Stimulated activated CD4-positive, alpha-beta T cell treated with anti-CD3 and anti-CD28 coated beads, TNF-alpha, amount 100 ng/mL, for 1 hour (primary cell): ENCODE results near the gene BMI1.
A peak's percentile ranks its signal among the peaks of the same experiment; 100 is the strongest.
"Not testable (repeated sequence)": the region's sequence is repeated elsewhere in the genome, so short reads cannot be mapped to it uniquely, and the experiment has no call there.

ENCODE experiments used
- DNase-seq, 3 donors: peaks; one replicate each; pipeline ENCODE4 v3.0.0-alpha.2; 2020; ENCODE audit warnings: low read depth in 3 of 3, low spot score in 1 of 3

Gene BMI1

DNA sequence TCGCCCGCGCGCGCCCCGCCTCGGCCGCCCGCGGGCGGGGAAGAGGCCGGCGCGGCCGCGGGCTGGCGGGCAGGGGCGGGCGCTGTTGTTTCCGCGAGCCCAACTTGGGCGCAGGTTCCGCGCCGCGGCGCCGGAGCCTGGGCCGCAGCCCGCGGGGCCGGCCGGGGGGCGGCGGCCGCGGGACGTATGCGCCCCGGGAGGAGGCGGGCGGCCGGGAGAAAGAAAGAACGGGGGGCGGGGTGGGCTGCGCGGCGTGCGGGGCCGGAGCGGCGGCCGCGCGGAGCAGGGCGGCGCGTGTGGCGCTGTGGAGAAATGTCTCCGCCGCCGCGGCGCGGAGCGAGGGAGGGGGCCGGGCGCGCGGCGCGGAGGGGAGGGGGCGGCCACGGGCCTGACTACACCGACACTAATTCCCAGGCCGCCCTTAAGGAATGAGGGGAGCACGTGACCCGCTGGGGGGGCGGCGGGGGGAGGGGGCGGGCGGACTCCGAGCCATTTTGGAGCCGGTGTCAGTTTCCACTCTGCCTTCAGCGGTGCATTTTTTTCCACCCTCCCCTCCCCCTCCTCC, at the start of gene BMI1:
BMI1 (plus strand) TSS at position 509 of the 565 bp plus-strand sequence. CDS start 5,351 bp downstream, outside the sequence.
- peak in 1 of 3 donors; percentile 47 for DNase-seq

DNA sequence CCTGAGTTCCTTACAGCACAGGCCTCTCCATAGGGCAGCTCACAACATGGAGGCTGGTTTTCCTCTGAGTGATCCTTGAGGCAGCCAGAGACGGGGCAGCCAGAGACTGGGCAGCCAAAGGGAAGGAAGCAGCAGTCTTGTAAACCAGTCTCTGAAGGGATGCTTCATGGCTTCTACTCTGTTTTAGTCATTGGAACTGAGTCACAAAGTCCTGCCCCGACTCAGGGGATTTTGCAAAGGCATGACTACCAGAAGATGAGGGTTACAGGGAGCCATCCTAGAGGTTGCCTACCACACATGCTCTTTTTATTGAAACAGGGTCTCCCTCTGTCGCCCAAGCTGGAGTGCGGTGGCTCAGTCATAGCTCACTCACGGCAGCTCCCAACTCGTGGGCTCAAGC, 49.1 kb upstream of the BMI1 start:
- DNase-seq, result no peak

DNA sequence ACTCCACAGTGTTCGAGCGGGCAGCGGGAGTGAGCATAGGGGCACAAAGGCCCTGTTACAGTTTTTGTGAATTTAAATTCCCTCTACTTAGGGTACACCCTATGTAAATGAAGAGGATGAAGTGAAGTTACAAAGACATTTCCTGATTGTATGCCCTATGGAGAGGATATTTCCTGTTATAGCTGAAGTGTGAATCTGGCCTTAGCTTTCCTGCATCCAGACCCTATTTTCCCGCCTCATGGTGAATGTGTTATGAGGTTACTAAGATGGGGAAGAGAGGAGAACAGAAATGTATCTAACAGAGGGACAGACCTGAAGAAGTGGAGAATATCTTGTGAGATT, 42.5 kb upstream of the BMI1 start:
- DNase-seq, result no peak

DNA sequence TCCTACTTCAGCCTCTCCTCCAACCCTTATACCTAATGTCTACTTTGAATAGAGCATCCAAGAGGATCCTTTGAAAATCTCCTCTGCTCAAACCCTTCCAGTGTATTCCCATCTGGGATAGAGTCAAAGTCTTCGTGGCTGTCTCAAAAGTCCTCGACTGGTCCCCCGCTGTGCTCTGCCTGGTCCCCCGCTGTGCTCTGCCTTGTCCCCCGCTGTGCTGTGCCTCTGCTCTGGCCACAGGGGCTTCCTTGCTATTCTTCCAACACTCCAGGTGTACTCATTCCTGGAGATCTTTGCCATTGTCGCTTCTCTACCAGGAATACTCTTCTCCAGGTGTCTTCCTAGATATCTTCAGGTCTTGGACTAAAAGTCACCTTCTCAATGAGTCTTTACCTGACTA, 40.8 kb upstream of the BMI1 start:
- DNase-seq, result no peak

DNA sequence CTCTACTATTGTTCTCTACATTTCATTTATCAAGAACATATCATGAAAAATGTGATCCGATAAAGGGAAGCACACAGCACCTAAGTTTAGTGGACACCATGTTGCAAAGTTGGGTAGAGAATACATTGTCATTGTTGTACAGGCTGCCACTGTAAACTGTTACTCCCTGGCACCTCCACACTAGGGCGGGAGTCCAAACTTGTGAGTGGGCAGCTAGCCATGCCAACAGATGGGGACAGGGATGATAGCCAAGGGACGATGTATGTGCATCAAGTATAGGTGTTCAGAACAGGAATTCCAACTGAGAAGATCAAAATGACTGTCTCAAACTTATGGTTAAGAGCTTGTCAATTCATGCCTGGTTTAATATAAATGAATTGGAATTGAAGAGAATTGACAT, 35.8 kb upstream of the BMI1 start:
- no peak for DNase-seq

DNA sequence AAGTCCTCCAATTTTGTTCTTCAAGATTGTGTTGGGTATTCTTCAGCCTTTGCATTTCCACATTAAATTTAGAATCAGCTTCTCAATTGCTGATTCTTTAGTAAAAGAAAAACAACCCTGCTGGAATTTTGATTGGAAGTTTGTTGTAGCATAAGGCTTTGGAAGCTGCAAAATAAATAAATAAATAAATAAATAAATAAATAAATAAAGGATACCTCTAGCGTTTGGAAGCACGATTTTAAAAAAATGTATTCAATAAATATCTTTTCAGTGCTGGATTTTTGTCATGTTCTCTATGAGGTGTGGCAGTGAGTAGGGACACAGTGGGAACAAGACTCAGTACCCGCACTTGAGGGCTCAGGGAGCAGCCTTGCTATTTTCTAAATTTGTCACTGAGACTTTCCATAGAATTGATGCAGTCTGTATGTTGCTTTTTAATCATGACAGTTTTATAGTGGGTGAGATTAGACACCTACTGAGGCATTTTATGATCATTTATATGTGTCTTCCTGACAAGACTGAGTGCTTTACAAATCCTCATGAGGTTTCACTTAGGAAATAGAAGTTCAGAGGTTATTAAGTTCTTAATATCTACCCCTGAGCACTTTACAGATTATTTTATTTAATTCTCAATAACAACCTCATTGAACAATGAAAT, 27.0 kb upstream of the BMI1 start:
- no peak for DNase-seq

DNA sequence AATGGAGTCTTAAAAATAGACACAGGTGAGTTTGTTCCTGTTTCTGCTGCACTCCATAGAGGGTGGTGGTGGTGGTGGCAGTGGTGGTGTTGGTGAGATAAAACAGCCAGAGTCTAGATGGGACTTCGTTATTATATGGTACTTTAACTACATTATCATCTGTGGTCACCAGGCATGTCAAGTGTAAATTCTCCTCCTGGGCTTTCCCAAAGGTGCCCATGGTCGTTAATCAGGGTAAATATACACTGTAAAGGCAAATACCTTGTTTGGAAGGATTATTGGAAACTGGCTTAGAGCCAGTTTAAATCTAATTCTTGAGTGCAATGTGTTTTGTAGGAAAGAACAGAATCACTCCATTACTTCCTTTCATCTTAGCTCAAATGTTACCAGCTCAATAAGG, 26.2 kb upstream of the BMI1 start:
- DNase-seq, result no peak

DNA sequence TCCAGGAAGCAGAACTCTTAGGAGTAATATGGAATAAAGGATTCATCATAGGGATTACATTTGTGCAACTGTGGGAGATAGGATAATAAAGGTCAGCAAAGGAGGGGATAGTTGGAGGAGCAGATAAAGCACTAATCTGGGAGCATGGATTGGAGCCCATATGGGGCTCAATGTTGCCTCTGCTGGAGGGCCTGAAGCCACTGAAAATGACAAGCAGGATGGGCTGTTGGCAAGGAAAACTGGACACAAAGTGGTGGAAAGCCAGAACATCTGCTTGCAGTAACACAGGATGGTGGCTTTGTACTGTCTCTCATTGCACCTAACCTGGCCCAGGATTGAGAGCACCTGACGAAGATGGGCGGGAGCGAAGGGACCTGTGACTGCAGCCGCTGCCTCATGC, 19.7 kb upstream of the BMI1 start:
- DNase-seq, result no peak

DNA sequence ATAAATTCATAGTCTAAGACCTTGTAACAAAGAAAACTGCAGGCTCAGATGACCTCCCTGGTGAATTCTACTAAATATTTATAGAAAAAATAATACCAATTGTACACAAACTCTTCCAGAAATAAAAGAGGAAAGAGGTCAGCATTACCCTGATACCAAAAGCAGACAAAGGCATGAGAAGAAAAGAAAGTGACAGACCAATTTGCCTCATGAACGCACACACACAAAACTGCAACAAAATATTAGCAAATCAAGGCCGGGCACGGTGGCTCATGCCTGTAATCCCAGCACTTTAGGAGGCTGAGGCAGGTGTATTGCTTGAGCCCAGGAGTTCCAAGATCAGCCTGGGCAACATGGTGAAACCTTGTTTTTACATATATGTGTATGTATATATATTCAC, 17.4 kb upstream of the BMI1 start:
- no peak for DNase-seq

DNA sequence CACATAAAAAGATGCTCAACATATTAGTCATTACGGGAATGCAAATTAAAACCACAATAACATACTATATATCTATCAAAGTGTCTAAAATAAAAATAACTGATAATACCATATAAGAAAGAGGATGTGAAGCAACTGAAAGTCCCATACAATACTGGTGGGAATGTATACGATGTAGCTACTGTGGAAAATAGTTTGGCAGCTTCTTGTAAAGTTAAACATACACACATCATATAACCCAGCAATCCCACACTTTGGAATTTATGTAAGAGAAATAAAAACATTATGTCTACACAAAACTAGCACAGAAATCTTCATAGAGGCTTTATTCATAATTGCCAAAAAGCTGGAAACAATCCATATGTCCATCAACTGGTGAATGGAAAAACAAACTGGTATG, 15.2 kb upstream of the BMI1 start:
- no peak for DNase-seq

DNA sequence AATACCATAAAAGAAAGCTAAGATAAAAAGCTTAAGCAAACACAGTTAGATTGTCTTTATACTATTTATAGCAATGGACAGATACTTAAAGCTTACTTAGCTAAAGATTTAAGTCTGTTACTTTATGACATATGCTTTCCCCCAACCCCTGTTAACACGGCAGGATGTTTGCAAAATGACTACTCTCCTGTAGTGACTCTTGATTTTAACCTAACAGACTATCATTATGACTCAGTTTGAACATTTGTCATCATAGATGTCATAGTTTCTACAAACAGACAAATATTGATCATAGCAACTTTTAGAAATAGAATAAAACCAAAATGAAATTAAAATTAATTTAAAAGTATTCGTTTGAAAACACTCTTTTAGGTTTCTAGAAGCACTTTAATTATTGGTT, 12.5 kb upstream of the BMI1 start:
- DNase-seq, result no peak

DNA sequence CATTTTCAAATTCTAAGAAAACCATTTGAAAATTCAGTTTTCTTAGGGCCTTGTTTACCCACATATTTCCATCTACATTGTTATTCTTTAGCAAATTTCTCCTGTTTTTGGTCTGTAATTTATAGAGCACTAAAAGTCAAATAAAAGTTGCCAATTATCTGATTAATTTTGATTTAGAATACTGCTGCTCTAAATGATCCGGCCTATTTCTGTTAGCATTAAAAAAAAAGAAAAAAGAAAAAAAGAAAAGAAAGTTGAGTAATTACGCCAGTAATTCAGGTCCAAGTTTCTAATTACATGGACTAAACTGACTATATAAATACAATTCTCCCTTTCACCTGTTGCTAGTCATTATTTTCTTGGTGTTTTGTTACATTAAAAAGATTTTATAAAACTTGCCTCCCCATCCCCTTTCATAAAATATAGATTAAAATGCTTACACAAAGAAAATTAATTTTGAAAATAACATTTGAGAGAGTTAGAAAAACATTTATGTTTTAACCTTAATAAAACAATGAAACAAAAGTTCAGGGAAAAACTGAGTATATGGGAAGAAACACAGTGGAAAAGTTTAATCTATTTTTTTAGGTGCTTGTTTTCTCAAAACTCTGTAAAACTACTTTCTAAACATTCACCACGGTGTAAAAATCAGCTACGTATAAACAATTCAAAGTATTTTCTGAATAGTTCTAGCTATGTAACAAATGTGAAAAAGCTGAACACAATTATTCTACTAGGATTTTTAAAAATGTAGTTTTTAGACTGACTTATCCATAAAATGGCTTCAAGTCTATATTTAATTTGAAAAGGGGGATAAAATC, 11.5 kb upstream of the BMI1 start:
- no peak for DNase-seq

DNA sequence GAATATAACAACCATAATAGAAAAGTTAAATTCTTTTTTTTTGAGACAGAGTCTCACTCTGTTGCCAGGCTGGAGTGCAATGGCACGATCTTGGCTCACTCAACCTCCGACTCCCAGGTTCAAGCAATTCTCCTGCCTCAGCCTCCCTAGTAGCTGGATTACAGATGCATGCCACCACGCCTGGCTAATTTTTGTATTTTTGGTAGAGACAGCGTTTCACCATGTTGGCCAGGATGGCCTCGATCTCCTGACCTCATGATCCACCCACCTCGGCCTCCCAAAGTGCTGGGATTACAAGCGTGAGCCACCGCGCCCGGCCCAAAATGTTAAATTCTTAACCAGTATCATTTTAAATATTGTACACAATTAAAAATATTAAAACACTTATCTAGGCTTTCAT, 10.9 kb upstream of the BMI1 start:
- not testable (repeated sequence) for DNase-seq

DNA sequence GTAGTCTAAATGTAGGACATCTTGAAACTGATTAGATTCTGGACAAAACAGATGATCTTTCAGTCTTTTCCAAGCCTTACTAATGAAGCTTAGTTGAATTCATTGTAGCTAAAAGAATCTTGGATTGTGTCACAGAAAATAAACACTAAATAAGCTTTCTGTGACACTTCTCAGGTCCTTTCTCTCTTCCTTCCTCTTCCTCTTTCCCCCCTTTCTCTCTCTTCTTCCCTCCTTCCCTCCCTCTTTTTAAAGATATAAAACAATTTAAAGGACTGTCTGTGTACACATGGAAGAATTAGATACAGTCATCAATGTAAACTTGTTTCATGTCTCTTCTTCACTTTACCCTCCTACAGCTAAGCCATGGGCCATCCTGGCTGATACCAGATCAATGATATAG, 10.0 kb upstream of the BMI1 start:
- DNase-seq, result no peak

DNA sequence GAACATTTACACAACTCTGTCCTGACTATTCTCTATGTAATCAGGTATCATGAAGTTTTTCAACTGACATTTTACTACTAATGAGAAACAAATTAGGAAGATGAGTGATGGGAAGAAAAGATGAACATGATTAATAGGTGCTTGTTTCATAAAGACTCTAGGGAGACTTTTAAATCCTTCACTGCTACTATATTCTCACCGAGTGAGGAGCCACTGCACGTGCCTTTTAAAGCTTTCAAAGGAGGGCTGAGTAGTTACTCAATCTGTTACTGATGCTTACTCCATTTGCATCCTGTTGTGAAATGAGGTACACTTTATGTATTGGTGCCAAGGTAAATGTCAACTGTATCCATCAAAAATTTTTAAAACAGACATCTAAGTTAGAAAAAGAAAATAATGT, 6.0 kb upstream of the BMI1 start:
- no peak for DNase-seq

DNA sequence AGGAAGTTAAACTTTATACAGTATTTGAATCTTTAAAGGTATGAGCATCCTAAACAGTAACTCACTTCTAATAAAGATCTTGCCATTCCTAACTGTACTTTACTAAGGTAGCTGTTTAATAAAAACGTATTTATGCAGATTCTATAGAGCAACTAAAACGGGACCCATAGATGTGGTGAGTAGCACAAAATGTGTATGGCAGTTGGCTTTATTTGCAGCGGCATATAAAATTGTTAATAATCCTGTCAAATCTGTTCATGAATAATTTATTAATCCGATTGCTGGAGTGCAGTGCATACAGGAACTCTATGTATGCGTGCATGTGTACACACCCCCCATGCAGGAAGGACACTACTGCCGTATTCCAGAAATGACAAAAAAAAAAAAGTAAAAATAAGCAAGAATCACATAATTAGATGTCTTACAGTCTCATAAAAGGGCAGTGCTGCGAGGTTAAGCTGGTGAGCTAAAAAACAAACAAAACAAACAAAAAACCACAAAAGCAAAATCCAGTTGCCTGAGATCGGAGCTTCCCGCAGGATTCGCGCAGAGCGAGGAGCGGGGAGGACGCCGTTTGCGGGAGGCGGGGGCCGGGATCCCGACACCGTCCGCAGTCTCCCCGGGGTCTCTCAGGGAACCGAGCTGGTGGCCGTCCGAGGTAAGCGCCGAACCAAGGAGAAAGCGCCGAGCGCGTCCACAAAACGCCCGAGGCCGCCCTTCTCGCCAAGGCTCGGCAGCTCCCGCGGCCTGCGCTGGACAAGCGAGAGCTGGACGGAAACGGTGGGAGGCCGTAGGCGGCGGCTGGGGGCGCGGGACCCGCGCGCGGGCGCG, 5.2 kb upstream of the BMI1 start:
- DNase-seq, result no peak

DNA sequence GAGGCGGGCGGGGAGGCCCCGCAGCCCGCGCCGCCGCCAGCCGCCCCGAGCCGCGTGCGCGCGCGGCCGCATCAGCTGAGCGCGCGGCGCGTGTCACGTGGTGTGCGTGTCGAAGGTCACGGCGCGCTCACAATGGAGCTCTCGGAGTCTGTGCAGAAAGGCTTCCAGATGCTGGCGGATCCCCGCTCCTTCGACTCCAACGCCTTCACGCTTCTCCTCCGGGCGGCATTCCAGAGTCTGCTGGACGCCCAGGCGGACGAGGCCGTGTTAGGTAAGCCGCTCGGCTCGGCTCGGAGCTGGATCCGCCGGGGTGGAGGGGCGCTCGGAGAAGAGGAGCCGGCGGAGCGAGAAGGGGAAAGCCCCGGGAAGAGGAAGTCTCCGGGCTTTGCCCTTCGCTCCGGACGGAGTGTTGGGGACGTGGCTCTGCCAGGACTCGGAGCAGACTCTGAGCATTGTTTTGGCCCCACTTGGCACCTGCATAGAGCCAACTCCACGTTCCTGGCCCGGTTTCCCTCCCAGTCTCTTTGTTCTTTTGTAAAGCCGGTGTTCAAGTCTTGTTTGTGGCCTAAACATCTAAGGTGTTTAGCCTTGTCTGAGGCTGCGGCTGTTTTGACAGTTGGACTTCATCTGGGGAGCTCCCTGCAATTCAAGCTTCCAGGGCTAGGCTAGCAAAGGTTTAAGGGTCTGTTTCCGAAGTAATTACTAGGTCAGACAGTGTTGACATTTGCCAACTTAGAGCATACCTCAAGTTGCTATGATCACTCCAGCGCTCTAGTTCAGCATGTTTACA, 4.4 kb upstream of the BMI1 start, which contains the start of gene COMMD3:
COMMD3 (plus strand) TSS at position 103 of the 790 bp plus-strand sequence; CDS start at position 133, 30 bp downstream.
- peak in 2 of 3 donors; percentile 60 to 67 for DNase-seq

DNA sequence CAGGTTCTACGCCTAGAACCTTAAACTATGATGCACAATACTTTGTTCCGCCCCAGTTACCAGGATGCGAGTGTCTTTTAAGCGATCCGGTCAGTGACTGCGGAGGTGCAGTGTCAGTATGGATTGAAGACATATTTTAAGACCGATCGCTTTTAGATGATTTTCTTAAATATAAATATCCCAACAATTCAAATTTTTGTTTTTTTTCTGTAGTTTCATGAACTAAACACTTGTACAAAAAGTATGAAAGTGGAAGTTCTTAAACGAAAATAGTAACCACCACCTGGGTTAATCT, 3.9 kb upstream of the BMI1 start:
- DNase-seq, result no peak

DNA sequence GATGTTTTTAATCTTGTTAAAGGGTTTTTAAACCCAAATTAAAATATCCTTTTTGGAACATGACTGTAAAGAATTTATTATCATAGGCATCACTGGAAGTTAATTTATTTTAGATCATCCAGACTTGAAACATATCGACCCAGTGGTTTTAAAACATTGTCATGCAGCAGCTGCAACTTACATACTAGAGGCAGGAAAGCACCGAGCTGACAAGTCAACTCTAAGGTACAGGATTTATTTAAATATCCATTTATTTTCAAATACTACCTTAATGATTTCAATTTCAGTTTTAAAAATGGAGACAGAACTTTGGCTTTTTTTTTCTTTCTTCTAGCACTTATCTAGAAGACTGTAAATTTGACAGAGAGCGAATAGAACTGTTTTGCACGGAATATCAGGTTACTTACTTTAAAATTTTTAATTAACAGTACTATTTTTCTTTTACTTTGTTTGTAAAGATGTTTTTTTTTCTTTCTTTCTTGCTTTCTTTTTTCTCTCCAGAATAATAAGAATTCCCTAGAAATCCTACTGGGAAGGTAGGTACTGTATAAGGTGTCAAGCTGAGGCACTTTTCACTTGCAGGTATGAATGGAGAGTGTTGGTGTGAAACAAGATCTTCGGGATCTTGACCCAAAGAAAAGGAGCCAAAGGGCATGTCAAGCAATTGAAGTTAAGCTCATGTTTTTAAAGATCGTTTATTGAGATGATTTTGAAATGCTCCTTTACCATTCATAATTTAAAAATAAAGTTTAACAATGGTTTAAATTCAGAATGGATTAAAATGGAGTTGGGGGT, 2.9 kb upstream of the BMI1 start:
- DNase-seq, result no peak

DNA sequence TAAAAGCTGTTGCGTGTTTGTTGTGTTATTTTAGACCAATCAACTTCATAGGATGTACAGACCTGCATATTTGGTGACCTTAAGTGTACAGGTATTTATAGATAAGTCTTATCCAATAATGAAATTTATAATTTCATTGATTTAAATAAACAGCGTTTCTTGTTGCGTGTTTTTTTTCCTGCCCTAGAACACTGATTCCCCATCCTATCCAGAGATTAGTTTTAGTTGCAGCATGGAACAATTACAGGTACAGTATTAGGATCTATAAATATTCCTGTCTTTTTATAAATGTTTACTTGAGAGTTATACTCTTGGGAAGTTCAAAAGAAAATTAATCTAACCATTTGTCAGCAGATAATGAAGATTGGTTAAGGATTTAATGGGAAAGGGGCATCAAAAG, 2.1 kb upstream of the BMI1 start:
- DNase-seq, result no peak
